Activated CD4-positive, alpha-beta T cell treated with anti-CD3 and anti-CD28 coated beads for 4 hours (primary cell): Measurements from ENCODE around the gene SV2A.
"Not testable (repeated sequence)": the region's sequence is repeated elsewhere in the genome, so short reads cannot be mapped to it uniquely, and the experiment has no call there.

Source experiments
- DNase-seq, 2 donors: peaks; one replicate each; pipeline ENCODE4 v3.0.0-alpha.2; 2020

SV2A gene

GRCh38 chr1:149927563-149928400 lies 10.1 kb upstream of the SV2A start, which contains the start of gene SF3B4:
SF3B4 (minus strand) TSS chr1:149927803; CDS start chr1:149927759, 44 bp downstream.
- DNase-seq: peak; percentile 92 to 93

DNA sequence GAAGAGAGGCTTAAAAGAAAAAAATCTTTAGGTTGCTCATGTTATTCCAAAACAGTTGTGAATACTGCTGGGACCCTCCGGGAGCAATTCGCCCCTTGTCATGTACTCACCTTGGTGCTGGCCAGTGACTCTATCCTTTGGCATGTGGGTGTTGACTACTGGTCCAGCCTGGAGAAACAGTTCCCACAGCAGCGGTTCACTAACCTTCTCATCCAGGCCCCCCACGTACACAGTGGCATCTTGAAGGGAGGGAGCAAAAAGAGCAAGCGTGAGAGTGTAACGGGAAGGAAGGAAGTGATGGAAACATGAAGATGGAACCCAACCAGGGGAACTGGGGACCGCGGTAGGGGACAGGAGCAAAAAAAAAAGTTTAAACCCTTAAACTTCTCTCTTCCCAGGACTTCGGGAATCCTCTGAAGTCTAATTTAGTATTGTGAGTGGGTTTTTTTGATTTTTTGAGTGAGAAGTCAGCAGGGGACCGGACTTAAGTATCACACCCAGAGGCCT lies 9.5 kb upstream of the SV2A start:
- no peak for DNase-seq

- no peak for DNase-seq
Observed at GRCh38 chr1:149926296-149926695, 8.7 kb upstream of the SV2A start.

- DNase-seq: no peak
Observed at GRCh38 chr1:149925751-149926150, 8.1 kb upstream of the SV2A start.

GRCh38 chr1:149925345-149925744 lies 7.7 kb upstream of the SV2A start:
- no peak for DNase-seq

DNA sequence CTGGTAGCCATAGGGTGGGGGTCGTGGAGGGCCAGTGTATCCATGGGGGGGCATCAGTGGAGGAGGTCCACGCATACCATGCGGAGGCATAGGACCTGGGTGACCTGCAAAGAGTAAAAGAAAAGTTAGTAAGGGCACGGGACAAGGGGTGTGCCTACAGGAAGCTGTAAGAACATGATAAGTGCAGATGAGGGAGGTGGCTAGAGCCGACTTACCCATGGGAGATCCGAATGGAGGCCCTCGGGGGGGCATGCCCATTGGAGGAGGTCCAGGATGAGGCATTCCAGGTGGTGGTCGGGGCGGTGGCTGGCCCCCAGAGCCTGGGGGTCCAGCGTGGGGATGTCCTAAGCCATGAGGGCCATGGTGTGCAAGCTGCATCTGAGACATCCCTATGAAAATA lies 6.0 kb upstream of the SV2A start:
- DNase-seq: no peak

- no peak for DNase-seq
Observed at GRCh38 chr1:149916898-149917252, 769 bp downstream of the SV2A start.

DNA sequence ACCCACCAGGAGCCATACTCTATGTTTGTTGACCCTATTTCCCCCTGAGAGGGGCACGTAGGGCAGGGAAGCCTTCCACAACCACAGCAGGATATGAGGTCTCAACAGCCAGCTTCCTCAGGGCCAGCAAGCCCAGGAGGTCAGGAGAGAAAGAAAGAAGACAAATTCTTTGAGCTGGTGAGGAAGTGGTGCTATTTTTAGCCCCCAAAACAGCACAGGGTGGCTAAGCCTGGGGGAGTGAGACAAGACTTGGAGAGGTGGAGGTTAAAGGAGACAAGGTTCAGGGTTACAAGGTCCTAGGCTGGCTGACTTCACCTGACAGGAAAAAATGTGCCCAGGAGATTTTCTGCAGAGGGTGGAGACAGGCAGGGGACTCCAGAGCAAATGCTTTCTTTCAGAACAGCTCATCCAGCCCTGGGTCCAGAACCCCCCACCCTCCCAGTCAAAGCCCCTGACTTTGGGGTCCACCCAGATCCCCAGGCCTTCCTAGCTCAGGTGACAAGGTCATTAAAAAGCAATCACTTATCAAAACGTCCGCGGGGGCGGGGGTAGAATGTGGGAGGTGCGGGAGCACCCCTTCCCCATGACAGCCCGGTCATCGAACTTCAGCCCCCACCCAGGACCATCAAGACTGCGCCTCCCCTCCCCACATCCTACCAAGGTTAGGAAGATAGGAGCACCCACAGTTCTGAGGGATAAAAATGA lies 1.3 kb downstream of the SV2A start:
- DNase-seq: no peak

GRCh38 chr1:149915429-149916192 lies 2.0 kb downstream of the SV2A start:
- DNase-seq: no peak

GRCh38 chr1:149914545-149914944 lies 3.1 kb downstream of the SV2A start:
- no peak for DNase-seq

GRCh38 chr1:149906570-149907075 lies 11.0 kb downstream of the SV2A start:
- DNase-seq: no peak

DNA sequence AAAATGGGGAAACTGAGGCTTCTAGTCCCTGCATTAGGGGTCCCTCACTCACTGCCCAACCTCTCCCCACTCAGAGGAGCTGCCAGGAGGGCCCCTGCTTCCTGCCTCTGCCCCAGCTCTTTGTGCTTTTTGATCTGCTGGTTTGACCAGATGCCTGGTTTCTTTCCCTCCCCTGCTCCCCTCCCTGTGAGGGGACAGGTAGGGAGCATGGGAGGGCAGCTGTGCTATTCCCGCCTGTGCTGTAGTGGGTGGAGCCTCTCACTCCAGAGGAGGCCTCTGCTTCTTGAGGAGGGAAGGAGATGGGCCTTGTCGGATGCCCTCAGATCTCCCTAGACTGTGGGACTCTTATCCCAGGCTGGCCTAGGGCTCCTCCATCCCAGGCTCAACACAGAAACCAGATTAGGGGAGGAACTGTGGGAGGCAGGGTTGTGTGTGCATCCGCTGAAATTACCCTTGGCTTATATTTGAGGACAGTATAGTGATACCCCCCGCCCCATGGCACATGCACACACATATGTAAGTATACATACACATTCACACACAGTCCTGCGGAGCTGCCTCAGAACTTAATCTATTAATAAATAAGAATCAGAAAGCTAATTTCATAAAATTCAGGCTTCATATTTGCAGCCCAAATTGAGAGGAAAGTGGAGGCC lies 13.7 kb downstream of the SV2A start:
- DNase-seq: no peak

- peak; percentile 75 for DNase-seq
Observed at GRCh38 chr1:149899460-149900284, 18.0 kb downstream of the SV2A start, which contains the start of gene BOLA1. BOLA1 (plus strand) TSS chr1:149899568; CDS start chr1:149900060, 492 bp downstream.

GRCh38 chr1:149896575-149896974 lies 21.1 kb downstream of the SV2A start:
- DNase-seq: no peak

GRCh38 chr1:149888999-149889289 lies 28.7 kb downstream of the SV2A start:
- no peak for DNase-seq

DNA sequence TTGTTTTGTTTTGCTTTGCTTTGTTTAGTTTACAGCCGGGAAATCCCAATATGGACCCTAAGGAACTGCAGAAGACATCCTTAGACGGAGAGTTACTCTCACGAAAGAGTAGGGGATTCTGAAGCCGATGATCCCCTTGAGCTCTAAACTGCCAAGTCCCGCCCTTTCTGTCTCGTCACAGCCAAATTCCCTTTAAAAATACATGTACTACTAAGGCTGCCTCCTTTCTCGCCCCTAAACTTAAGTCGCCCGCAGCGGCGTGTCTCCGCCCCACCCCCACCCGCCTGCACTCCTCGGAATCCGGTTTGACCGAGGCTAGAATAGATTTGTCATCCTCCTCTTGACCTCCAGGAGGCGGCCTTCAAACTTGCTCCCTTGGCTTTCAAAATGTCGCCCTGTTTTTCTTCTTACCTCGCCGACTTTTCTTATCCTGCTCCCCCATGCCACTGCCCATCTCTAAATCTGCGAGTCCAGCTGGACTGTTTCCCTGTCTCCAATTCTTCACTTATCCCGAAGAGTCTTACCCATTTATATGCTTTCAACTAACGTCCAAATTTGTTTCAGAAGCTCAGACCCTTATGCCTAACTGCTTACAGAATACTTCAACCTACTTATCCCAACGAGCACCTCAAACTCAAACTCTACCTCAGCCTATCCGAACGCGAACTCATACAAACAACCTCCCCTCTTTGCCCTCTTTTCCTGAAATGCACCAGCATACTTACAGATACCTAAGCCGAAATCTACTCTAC lies 29.2 kb downstream of the SV2A start:
- peak; percentile 65 to 71 for DNase-seq

DNA sequence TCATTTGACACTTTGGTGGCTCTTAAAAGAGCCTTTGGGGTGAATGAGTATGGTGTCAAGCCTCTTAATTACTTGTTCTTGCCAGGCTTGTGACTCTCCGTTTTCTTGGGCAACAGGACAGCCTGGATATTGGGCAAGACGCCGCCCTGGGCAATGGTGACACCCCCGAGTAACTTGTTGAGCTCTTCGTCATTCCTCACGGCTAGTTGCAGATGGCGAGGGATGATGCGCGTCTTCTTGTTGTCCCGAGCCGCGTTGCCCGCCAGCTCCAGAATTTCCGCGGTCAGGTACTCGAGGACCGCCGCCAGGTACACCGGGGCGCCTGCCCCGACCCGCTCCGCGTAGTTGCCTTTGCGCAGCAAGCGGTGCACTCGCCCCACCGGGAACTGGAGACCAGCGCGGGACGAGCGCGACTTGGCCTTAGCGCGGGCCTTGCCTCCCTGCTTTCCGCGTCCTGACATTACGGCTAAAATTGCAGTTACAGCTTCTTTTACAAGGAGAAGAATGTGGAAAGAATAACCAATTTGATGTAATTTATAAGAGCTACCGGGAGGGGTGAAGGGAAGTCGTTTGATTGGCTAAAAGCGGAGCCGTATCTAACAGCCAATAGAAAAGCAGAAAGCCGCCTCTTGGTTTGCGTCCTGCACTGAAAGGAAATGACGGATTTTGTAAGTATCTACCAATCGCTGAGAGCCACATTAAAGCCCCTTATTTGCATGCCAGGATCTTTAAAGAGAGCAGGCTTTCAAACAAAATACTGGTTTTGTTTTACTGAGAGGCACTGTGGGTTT lies 30.0 kb downstream of the SV2A start:
- DNase-seq: peak; percentile 69 to 76

DNA sequence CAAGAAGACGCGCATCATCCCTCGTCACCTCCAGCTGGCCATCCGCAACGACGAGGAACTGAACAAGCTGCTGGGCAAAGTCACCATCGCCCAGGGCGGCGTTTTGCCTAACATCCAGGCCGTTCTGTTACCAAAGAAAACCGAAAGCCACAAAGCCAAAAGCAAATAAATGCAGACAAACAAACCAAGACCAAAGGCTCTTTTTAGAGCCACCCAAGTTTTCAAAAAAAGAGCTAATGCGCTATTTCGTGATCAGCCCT lies 30.5 kb downstream of the SV2A start:
- DNase-seq: not testable (repeated sequence)

GRCh38 chr1:149886396-149887195 lies 31.0 kb downstream of the SV2A start:
- peak; percentile 83 for DNase-seq

- peak in 1 of 2 donors; percentile 10 for DNase-seq
Observed at GRCh38 chr1:149886121-149886395, 31.6 kb downstream of the SV2A start.
